SU-DHL-6 (cell line): ENCODE data around the gene TTLL11.

Experiments used
- H2AFZ ChIP-seq: fragments of 200-600 bp; sonication (generic); 2 replicates; pipeline ENCODE4 v1.6.1; 2014; ENCODE audit warnings: low read depth, mild to moderate bottlenecking, moderate library complexity, mixed read lengths, antibody characterized with exemption, low read length; ENCODE audit not compliant: severe bottlenecking
- H3F3A ChIP-seq: fragments of 200-600 bp; shearing (Covaris generic); 2 replicates; pipeline ENCODE4 v1.6.0; 2016; ENCODE audit warnings: antibody characterized with exemption, mild to moderate bottlenecking; ENCODE audit not compliant: insufficient read depth
- H3K27ac ChIP-seq: fragments of 200-600 bp; sonication (generic); 2 replicates; pipeline ENCODE4 v1.5.1; 2016; ENCODE audit warnings: low read depth, mild to moderate bottlenecking, low read length, moderate library complexity, mixed read lengths
- H3K27me3 ChIP-seq: fragments of 200-600 bp; sonication (generic), shearing (Covaris generic); 2 replicates; pipeline ENCODE4 v1.6.0; 2014; ENCODE audit warnings: mild to moderate bottlenecking, low read length
- H3K36me3 ChIP-seq: fragments of 200-600 bp; sonication (generic); 2 replicates; pipeline ENCODE4 v1.6.1; 2014; ENCODE audit warnings: mild to moderate bottlenecking, low read length, mixed read lengths
- H3K4me2 ChIP-seq: fragments of 300-600, 200-600 bp; shearing (Covaris generic), sonication (generic); 2 replicates; pipeline ENCODE4 v1.6.0; 2014; ENCODE audit warnings: low read length, low read depth, mild to moderate bottlenecking; ENCODE audit not compliant: poor library complexity, severe bottlenecking
- H3K4me3 ChIP-seq: fragments of 200-600 bp; sonication (generic); 2 replicates; pipeline ENCODE4 v1.5.1; 2014; ENCODE audit warnings: antibody characterized with exemption, low read length, mild to moderate bottlenecking, mixed read lengths; ENCODE audit not compliant: insufficient read depth, poor library complexity, severe bottlenecking
- H3K79me2 ChIP-seq: fragments of 200-600 bp; sonication (generic); 2 replicates; pipeline ENCODE4 v1.6.1; 2014; ENCODE audit warnings: mild to moderate bottlenecking, low read length, moderate library complexity; ENCODE audit not compliant: insufficient read depth
- H3K9ac ChIP-seq: fragments of 200-600 bp; sonication (generic); 2 replicates; pipeline ENCODE4 v1.7.0; 2014; ENCODE audit warnings: mild to moderate bottlenecking, low read length
- H3K9me2 ChIP-seq: fragments of 200-600 bp; sonication (generic); replicated peaks from 2 replicates; pipeline ENCODE4 v1.6.1; 2014; ENCODE audit warnings: low read length; ENCODE audit not compliant: insufficient read depth
- H3K9me3 ChIP-seq: fragments of 200-600 bp; sonication (generic); 2 replicates; pipeline ENCODE4 v1.6.1; 2014; ENCODE audit warnings: low read length, mixed read lengths; ENCODE audit not compliant: insufficient read depth
- H4K20me1 ChIP-seq: fragments of 200-600 bp; sonication (generic); 2 replicates; pipeline ENCODE4 v1.6.1; 2014; ENCODE audit warnings: low read depth, mild to moderate bottlenecking, antibody characterized with exemption, low read length, moderate library complexity, mixed read lengths
- EZH2phosphoT487 ChIP-seq: fragments of 200-600 bp; sonication (generic), shearing (Covaris generic); conservative IDR thresholded peaks from 2 replicates; pipeline ENCODE4 v1.6.1; 2018; ENCODE audit warnings: mild to moderate bottlenecking, antibody characterized with exemption, low read length, moderate library complexity, mixed read lengths
- TF ChIP-seq, protein P1 (sequence below): fragments of 200-600 bp; sonication (generic); IDR thresholded peaks from one replicate; pipeline ENCODE4 v1.5.1; 2017; ENCODE audit warnings: antibody characterized with exemption, mild to moderate bottlenecking, low read length, moderate library complexity; ENCODE audit not compliant: insufficient read depth, poor library complexity, severe bottlenecking

Gene TTLL11

DNA sequence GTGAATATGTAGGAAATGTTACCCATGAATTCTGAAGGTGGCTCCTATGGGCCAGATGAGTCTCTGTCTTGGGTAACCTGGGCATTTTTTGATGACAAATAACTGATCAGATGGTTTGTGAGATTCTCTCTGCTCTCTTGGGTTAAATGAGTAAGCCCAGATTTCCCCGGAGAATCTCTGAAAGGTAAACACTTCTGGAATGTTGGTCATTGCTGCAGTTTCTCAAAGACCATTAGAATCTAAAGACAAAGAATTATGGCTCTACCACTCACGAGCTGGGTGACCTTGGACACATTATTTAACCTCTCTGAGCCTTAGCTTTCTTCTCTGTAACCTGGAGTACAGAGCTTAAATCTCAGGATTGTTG, 250.5 kb downstream of the TTLL11 start:
- Histone ChIP-seq H2AFZ (no peak overlapping the region), H3K27ac (no peak overlapping the region), H3K36me3 (no peaks in the 10 kb centered on the region), H3K9ac (no peak overlapping the region), H3K79me2 (no peaks in the 10 kb centered on the region), H3K27me3 (no peaks in the 10 kb centered on the region), H3K4me2 (no peak overlapping the region), H3F3A (no peaks in the 10 kb centered on the region), H3K9me3 (no peaks in the 10 kb centered on the region), H4K20me1 (no peaks in the 10 kb centered on the region), H3K4me3 (no peak overlapping the region), H3K9me2 (no peaks in the 10 kb centered on the region)
- no peak for TF ChIP-seq EZH2phosphoT487

DNA sequence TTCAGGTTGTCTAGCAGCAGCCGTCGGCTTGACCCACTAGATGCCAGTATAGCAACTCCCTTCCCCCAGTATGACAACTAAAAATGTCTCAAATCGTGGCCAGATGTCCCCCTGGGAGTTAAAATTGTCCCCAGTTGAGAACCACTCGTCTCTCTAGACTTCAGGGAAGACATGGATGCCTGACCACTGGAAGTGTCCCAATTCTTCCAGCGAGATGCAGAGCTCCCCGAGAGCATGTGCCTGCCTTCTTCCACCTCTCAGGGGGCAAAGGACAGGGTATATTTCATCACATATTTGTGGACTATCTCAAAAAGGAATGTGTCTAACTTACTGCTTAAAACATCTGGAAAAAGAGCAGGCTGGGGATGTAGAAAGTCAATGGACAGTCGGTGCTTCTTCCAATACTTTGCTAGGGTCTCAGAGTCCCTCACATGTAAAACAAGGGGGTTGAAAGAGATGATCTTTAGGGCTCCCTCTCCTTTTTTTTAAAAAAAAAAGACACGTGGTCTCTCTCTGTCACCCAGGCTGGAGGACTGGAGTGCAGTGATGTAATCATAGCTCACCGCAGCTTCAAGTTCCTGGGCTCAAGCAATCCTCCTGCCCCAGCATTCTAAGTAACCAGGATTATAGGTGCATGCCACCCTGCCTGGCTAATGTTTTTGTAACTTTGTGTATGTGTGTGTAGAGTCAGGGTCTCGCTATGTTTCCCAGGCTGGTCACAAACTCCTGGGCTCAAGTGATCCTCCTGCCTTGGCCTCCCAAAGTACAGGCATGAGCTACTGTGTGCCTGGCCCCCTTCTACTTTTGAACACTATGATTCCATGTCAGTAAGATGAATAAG, 251.1 kb downstream of the TTLL11 start:
- H3K4me2 ChIP-seq, result no peak overlapping the region
- no peaks in the 10 kb centered on the region for H3K79me2 ChIP-seq
- H3K36me3 ChIP-seq, result no peaks in the 10 kb centered on the region
- no peaks in the 10 kb centered on the region for H3K9me3 ChIP-seq
- H3K9ac ChIP-seq, result no peak overlapping the region
- no peaks in the 10 kb centered on the region for H3K27me3 ChIP-seq
- TF ChIP-seq, protein P1, sequence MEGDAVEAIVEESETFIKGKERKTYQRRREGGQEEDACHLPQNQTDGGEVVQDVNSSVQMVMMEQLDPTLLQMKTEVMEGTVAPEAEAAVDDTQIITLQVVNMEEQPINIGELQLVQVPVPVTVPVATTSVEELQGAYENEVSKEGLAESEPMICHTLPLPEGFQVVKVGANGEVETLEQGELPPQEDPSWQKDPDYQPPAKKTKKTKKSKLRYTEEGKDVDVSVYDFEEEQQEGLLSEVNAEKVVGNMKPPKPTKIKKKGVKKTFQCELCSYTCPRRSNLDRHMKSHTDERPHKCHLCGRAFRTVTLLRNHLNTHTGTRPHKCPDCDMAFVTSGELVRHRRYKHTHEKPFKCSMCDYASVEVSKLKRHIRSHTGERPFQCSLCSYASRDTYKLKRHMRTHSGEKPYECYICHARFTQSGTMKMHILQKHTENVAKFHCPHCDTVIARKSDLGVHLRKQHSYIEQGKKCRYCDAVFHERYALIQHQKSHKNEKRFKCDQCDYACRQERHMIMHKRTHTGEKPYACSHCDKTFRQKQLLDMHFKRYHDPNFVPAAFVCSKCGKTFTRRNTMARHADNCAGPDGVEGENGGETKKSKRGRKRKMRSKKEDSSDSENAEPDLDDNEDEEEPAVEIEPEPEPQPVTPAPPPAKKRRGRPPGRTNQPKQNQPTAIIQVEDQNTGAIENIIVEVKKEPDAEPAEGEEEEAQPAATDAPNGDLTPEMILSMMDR, result no peak
- no peak for TF ChIP-seq EZH2phosphoT487
- H3K9me2 ChIP-seq, result no peaks in the 10 kb centered on the region
- H3K4me3 ChIP-seq, result no peak overlapping the region
- H3F3A ChIP-seq, result no peaks in the 10 kb centered on the region
- no peaks in the 10 kb centered on the region for H4K20me1 ChIP-seq
- H3K27ac ChIP-seq, result no peak overlapping the region
- H2AFZ ChIP-seq, result no peak overlapping the region

DNA sequence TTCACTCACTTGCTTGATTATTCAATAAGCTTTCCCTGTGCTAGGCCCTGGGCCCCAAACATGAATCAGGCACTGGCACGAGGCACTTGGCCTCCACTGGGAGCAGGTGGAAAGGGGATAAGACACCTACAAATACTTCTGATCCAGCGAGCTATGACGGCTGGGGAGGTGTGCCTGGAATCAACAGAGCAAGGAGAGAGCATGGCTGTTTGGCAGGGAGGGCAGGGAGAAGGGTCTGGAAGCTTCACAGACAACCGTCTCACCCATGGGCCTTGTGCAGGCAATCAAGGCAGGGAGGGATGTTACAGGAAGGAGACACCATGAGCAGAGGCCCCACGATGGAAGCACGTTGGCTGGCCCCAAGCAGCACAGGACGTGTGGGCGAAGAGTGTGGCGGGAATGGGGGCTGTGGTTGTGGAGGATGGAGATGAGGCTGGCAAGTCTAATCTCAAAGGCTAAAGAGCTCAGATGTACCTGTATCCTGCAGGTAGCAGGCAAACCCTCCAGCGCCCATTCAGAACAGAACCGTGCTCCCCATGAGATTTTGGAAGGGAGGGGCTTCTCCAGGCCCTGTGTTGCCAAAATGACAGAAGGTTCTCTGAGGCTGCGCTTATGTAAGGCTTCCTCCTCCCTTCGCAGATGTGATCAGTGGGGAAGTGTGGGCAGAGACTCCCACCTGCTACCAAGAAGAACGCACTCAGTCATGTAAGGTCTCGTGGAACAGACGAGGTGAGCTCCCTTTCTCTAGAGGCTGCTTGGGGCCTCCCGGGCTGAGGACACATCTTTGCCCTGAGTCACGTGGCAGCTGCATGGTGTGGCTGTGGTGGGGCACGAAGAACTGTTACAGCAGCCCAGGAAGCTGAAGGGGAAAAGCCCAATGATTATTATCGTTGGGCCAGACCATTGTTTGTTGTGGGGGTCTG, 252.0 kb downstream of the TTLL11 start:
- Histone ChIP-seq H3F3A (no peaks in the 10 kb centered on the region), H3K4me2 (no peak overlapping the region), H3K27ac (no peak overlapping the region), H2AFZ (no peak overlapping the region), H3K27me3 (no peaks in the 10 kb centered on the region), H4K20me1 (no peaks in the 10 kb centered on the region), H3K4me3 (no peak overlapping the region), H3K9ac (no peak overlapping the region), H3K36me3 (no peaks in the 10 kb centered on the region), H3K9me3 (no peaks in the 10 kb centered on the region), H3K79me2 (no peaks in the 10 kb centered on the region), H3K9me2 (no peaks in the 10 kb centered on the region)
- TF ChIP-seq, protein P1, result no peak
- no peak for TF ChIP-seq EZH2phosphoT487
